GM18505 (cell line): ENCODE measurements around the gene MYH1.

Experiments used
- ATAC-seq: cut with Tn5 transposase; IDR thresholded peaks from one replicate; pipeline ENCODE4 v1.9.1; 2021; ENCODE audit not compliant: unreplicated experiment
- POLR2A ChIP-seq: IDR thresholded peaks from 4 replicates; pipeline ENCODE4 v1.6.1; 2011; ENCODE audit warnings: borderline replicate concordance; ENCODE audit not compliant: insufficient read depth, insufficient read length; ENCODE audit errors: extremely low read depth

MYH1 gene

DNA sequence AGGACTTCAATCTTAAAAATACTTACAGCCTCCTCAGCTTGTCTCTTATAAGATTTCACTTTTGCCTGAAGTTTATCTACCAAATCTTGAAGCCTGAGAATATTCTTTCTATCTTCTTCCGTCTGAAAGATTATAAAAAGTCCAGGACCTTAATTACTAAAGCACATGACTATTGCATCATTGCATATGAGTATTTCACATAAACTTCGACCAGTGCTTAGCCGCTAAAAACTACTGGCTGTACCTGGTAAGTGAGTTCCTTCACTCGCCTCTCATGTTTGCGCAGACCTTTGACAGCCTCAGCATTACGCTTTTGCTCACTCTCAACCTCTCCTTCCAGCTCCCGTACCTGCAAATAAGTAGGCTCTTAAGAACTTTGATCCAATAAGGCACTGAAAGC lies 4.7 kb upstream of the MYH1 start:
- no peak for ATAC-seq
- no peak for TF ChIP-seq POLR2A

DNA sequence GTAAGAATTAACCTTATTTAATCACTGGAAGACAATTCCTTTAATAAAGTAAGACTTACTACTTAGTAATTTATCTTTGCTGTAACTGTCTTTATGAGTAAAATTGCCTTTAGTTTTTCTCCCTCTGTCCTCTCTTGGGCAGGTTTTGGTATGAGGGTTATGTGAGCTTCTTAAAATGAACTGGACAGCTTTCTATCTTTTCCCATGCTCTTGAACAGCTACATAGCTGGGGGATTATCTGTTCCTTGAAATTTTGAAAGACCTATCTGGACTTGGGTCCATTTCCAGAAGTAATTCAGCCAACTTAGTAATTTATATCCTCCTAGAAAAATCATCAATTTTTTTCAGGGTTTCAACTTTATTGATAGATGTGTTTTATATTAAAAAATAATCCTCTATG lies 3.6 kb upstream of the MYH1 start:
- TF ChIP-seq POLR2A = no peak
- no peak for ATAC-seq

DNA sequence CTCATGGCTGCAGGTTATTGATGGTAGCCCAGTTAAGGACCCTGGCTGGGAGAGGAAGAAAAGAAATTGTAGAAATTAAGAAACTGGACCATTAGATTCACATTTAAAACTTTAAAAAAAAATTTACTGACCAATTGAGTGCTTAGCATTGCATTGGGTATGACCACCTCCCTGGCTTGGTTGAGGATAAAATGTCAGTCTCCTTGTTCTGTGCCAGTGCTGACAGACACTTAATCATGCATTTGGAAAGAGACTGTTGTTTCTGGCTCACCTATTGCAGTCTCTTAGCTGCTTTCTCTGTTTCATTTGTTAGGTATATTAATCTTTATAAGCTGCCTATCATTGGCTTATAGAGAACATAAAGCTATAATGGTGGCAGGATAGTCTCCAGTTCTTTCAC lies 1.7 kb downstream of the MYH1 start:
- no peak for ATAC-seq
- TF ChIP-seq POLR2A = no peak

DNA sequence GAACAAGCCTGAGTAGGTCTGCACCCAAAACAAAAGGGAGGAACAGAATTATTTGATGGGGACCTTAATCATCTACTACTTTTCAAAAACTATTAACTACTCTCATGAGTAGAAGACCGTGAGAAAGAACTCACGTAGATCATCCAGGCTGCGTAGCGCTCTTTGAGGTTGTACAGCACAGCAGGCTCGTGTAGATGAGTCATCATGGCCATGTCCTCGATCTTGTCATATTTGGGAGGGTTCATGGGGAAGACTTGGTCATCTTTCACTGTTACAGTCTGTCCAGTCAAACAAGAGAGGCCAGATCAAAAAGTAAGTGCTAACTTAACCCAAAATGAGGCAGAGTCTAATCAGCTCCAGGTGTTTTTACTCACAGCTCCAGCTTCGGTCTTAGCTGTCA lies 2.3 kb downstream of the MYH1 start:
- no peak for ATAC-seq
- TF ChIP-seq POLR2A = no peak

DNA sequence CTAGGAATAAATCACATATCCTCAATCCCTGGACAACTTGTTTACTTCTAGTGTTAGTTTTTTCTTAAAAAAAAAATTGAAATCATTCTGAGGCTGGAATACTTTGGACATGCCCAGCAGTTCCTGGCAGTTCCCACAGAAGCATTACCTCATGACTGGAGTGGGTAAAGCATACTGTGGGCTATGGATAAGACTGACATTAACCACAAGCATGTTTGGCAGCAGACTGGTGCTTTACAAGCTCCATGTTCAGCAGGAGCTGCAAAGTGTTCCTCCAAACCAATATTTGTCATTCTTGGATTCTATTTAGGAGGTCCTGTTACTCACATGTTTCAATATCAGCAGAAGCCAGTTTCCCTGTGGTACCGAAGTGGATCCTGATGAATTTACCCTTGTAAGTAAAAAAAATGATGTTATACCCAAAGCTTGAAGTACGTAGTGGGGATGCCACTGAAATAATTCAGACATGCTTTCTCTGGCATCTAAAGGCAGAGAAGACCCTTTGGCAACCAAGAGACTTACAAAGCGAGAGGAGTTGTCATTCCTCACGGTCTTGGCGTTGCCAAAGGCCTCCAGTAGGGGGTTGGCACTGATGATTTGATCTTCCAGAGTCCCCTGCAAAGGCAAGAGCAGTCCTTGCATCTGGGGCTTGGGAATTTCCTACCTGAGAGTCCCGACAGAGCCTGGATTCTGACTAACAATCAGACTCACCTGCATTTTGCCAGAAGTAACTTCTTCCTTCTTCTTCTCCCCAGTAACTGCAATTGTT lies 4.9 kb downstream of the MYH1 start:
- no peak for TF ChIP-seq POLR2A
- no peak for ATAC-seq

DNA sequence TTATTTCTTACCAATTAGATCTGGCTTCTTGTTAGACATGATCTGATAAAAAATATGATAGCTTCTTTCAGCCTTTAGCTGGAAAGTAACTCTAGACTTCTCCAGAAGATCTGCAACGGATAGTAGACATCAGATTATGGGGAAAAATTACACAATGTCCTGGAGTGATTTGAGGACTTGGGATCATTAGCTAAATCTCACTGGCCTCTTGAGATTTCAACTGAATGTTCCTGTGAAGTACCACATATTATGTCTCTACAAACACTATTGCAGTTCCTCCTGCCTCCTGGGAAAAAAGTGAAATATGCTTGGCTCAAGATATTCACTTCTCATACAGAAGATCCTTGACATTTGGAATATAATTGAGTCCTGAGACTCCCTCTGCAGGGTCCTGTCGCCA lies 5.5 kb downstream of the MYH1 start:
- TF ChIP-seq POLR2A = no peak
- no peak for ATAC-seq

DNA sequence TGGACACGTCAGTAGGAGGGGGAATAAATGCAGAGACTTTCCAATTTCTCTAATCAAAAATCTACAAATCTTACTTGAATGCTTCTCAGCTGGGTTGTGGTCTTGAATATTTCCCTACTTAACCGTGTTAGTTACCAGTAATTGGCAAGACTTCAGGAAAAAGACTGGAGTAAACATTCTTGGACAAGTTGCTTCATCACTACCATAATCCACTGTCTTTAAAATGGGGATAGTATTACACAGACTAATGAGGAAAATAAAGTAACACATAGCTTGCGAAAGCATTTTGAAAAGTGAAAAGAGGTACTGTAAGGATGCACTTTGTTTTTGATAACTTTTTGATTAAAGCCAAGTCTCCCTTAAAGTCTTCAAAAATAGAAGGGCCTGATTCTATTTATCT lies 18.4 kb downstream of the MYH1 start:
- no peak for TF ChIP-seq POLR2A
- no peak for ATAC-seq

DNA sequence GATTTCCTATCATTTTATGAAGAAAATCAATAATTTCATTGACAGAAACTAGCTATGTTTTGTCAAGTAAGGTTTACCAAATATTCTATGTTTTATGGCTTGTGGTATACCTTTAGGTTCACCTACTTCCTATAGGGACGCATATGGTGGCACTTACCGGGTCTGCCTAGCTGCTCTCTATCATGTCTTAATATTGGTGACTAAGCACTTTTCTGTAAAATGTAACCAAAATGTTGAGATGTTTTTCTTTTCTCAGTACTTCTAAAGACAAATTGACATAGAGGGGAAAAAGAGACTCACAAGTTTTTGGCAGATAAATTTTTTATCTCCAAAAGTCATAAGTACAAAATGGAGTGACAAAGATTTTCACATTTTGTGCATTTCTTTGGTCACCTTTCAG lies 26.3 kb downstream of the MYH1 start:
- no peak for ATAC-seq
- TF ChIP-seq POLR2A = no peak

DNA sequence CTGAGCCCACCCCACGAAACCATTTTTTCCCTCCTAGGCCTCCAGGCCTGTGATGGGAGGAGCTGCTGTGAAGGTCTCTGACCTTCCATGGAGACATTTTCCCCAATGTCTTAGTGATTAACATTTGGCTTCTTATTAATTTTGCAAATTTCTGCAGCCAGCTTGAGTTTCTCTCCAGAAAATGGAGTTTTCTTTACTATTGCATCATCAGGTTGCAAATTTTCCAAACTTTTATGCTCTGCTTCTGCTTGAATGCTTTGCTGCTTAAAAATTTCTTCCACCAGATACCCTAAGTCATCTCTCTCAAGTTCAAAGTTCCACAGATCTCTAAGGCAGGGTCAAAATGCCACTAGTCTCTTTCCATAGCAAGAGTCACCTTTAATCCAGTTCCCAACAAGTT lies 36.1 kb downstream of the MYH1 start:
- no peak for TF ChIP-seq POLR2A
- ATAC-seq = no peak

DNA sequence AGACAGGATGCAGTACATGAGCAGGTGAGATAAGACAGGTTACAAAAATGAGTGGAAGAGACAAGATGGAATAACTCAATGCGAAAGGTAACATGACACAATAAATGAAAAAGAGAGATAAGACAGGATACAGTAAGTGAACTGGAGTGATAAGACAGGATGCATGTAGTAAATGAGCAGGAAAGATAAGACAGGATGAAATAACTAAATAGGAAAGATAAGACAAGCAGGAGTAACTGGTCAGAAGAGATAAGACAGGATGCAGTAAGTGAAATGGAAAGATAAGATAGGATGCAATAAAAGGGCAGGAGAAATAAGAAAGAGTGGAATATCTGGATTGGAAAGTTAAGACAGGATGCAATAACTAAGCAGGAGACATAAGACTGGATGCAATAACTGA lies 40.6 kb downstream of the MYH1 start:
- no peak for ATAC-seq
- no peak for TF ChIP-seq POLR2A

DNA sequence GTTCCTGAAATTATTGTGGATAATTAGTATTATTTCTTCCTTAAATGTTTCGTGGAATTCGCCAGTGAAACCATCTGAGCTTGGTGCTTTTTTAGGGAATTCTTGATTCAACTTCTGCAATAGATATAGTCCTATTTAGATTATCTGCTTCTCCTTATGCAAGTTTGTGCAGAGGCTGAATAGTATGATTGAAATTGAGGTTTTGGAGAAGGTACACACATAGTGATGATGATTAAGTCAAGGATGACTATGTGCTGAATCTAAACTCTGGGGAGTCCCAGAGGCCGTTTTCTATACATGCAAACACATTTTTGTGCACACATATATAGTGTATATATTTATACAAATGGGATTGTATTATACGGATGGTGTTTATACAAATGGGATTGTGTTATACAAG lies 43.8 kb downstream of the MYH1 start:
- no peak for ATAC-seq
- TF ChIP-seq POLR2A = no peak

DNA sequence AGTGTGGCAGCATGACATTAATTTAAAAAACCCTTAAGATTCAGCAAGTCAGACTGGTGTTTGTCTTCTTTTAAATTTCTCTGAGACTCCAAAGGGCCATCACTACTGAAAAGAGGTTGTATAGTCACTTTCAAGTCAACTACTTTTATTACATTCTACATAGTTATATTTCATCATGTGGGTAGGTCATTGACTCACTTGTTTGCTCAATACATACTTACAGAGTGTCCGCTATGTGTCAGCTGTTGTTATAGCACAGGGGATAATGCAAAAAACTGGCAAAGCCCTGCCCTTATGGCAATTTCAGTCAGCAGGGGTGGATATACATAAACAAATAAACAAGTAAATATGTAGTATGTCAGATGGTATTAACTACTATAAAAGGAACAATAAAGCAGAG lies 46.5 kb downstream of the MYH1 start:
- ATAC-seq = no peak
- TF ChIP-seq POLR2A = no peak

DNA sequence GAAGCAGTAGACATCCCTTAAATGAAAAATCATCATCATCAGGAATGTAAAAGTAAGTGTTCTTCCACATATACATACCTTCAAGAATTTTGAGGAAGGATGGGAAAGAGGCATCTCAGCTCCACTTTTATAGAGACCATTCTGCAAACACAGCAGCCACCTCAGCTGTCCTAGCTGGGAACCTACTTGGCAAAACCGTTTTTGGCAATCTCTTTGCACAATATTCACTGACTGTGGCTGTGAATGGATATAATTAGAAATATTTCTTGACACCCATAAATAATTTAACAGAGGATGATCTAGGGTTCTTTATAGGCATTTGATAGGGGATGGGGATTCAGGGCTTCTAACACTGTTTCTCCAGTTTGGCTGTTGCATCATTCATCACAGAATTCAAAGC lies 48.9 kb downstream of the MYH1 start, which contains the start of gene MYH4:
MYH4 (minus strand) TSS at position 101 of the 400 bp plus-strand sequence. CDS start 2,814 bp downstream, outside the sequence.
- ATAC-seq = no peak
- TF ChIP-seq POLR2A = no peak

DNA sequence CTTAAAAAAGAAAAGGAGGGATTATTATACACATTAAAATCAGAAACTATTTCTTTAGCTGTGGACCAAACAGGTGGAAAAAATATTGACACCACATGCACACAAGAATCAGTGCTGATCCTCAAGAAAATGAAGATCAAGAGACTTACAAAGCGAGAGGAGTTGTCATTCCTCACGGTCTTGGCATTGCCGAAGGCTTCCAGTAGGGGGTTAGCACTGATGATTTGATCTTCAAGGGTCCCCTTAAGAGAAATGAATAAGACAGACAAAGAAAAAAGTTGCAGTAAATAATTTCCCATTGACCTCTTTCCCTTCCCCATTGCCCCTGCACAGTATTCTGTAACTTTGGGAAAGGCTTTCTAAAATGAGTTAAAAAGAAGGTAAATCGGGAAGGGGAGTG lies 54.9 kb downstream of the MYH1 start:
- ATAC-seq = no peak
- no peak for TF ChIP-seq POLR2A

DNA sequence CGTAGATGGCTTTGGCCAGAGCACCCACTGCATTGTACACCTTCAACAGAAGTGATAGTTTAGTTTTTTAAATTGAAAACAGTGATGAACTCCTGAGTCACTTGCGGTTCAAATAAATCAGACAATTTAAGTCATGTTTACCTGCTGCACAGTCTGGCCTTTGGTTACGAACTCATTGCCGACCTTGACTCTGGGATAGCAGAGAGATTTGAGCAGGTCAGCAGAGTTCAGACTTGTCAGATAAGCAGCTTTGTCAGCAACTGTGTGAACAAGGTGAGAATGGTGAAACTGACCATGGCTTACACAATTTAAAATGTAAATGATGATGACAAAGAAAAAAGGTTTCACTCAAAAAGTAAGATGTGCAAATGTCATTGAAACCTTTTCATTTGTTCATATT lies 58.3 kb downstream of the MYH1 start:
- TF ChIP-seq POLR2A = no peak
- no peak for ATAC-seq

DNA sequence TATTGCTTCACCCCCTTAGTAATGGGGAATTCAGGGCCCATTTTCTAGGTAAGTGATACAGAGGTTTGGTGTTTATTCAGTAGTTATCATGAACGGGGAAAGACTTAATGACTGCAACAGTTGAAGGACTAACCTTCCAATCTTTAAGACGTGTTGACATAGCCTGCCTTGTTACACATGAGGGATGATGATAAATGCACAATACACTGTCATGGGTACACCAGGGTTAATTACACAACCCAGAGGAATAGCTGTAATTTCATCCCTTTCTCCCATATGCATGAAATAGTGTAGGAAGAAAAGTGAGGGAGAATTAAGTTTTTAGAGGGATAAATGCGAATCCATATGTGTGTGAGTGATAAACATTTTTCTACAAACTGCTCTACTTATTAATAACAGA lies 59.6 kb downstream of the MYH1 start:
- ATAC-seq = no peak
- no peak for TF ChIP-seq POLR2A

DNA sequence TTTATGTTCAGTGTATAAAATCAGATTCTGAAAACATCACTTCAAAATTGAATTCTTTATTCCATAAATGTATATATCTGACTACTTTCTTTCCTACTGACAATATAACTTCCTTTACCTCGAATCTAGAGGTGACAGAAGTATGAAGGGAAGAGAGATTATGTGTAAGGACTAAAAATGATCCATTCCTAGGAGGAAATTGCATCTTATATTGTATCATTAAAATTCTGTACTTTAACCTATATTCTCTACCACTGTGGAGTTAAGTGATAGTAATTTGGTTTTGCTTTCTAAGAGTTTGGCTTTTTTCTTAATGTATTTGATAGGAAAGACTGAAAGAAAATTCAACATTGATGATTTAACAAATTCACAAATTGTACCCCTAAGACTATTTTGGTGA lies 60.4 kb downstream of the MYH1 start:
- no peak for TF ChIP-seq POLR2A
- no peak for ATAC-seq
